ENCODE results near the gene NR3C2.

Gene NR3C2

GRCh38 chr4:148030193-148030873, 411.9 kb downstream of the NR3C2 start:
- DNase-seq = no peak

- no peak for DNase-seq
These were observed 412.4 kb downstream of the NR3C2 start for GRCh38 chr4:148029781-148030180.

Measured in SHP77 (cell line).